Measurements from ENCODE around the gene TMPRSS5. TPM values are rescaled to one million over a fixed set of nuclear protein-coding genes. Genes with fewer than 3 reads are reported as not detected.

Gene TMPRSS5
- 1 to 10 TPM in 2 of 4 donors, under 1 TPM in 1, not detected in 1; 0.29 to 2.1 (median 1.9) TPM for total RNA-seq

DNA sequence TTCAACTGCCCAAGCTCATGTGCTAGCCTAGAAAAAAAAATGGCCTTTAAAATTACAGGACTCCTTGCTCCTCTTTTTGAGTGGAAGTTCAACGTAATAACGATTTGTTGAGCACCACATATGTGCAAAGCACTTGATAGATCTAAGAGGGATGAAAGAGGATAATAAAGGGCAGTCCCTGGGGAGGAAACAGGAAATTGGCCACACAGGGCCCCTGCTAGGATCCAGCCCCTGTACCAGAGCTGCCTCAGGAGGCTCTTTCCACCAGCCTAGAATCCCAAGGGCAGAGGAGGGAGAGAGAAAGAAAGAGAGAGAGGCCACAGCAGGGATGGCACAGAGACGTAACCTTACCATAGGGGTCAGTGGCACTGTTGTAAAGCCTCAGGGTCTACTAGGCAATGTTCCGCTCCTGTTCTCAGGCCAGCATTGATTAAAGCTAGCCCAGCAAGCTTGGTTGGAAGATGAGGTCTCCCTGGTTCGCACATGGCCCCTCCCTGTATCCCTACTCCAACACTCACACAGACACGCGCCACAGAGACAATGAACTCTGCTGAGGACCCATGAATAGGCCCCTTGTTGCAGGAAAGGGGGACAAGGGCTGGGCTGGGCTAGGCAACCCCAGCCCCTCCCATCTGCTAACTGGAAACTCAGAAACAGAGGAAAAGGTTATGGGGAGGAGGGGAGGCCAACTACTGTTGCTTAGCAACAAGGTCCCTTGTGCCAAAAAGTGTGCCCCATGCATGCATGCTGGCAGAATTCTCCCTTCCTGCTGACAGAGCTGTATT lies at the start of gene TMPRSS5:
Gene TMPRSS5, minus strand, starts transcription at position 438 of the 785 bp plus-strand sequence. Its CDS starts 84 bp downstream, at position 354.
- Histone ChIP-seq H3K36me3 (no peaks in the 10 kb centered on the region), H3K4me1 (no peaks in the 10 kb centered on the region), H3K27me3 (no peaks in the 10 kb centered on the region), H3K27ac (no peak within 1 kb of the TSS), H3K4me3 (no peak within 1 kb of the TSS), H3K9me3 (no peaks in the 10 kb centered on the region)
- no peak for DNase-seq
- intact Hi-C loops (cut with DNase I; ENCODE audit: low total_unique reads): no loop called here
- TF ChIP-seq, protein P1, sequence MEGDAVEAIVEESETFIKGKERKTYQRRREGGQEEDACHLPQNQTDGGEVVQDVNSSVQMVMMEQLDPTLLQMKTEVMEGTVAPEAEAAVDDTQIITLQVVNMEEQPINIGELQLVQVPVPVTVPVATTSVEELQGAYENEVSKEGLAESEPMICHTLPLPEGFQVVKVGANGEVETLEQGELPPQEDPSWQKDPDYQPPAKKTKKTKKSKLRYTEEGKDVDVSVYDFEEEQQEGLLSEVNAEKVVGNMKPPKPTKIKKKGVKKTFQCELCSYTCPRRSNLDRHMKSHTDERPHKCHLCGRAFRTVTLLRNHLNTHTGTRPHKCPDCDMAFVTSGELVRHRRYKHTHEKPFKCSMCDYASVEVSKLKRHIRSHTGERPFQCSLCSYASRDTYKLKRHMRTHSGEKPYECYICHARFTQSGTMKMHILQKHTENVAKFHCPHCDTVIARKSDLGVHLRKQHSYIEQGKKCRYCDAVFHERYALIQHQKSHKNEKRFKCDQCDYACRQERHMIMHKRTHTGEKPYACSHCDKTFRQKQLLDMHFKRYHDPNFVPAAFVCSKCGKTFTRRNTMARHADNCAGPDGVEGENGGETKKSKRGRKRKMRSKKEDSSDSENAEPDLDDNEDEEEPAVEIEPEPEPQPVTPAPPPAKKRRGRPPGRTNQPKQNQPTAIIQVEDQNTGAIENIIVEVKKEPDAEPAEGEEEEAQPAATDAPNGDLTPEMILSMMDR (IDR thresholded peaks at IDR 0.05): no peak
- TF ChIP-seq POLR2A (IDR thresholded peaks at IDR 0.05): no peak

DNA sequence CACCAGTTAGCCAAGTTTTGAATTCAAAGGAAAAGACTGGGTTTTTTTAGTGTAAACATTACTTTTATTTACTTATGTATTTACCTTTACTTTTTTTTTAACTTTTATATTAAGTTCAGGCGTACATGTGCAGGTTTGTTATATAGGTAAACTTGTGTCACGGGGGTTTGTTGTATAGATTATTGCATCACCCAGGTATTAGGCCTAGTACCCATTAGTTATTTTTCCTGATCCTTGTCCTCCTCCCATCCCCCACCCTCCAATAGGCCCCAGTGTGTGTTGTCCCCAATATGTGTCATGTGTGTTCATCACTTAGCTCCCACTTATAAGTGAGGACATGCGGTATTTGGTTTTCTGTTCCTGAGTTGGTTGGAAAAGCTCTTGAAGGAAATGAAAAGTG lies 46.8 kb upstream of the TMPRSS5 start:
- no peak overlapping the region for H3K4me3 ChIP-seq
- TF ChIP-seq POLR2A (IDR thresholded peaks at IDR 0.05): no peak
- TF ChIP-seq, protein P1 (IDR thresholded peaks at IDR 0.05): no peak
- DNase-seq: no peak
- no peaks in the 10 kb centered on the region for H3K4me1 ChIP-seq
- intact Hi-C loops (cut with DNase I; ENCODE audit: low total_unique reads): no loop called here
- H3K9me3 ChIP-seq: no peaks in the 10 kb centered on the region
- H3K27ac ChIP-seq: no peak overlapping the region
- no peaks in the 10 kb centered on the region for H3K36me3 ChIP-seq
- H3K27me3 ChIP-seq: no peaks in the 10 kb centered on the region

GRCh38 chr11:113736323-113736722 lies 30.2 kb upstream of the TMPRSS5 start:
- H3K36me3 ChIP-seq: no peaks in the 10 kb centered on the region
- no peak overlapping the region for H3K27ac ChIP-seq
- H3K4me3 ChIP-seq: no peak overlapping the region
- TF ChIP-seq, protein P1 (IDR thresholded peaks at IDR 0.05): no peak
- no peak for TF ChIP-seq POLR2A (IDR thresholded peaks at IDR 0.05)
- no peaks in the 10 kb centered on the region for H3K27me3 ChIP-seq
- DNase-seq: no peak
- H3K4me1 ChIP-seq: no peaks in the 10 kb centered on the region
- intact Hi-C loops (cut with DNase I; ENCODE audit: low total_unique reads): no loop called here
- no peaks in the 10 kb centered on the region for H3K9me3 ChIP-seq

GRCh38 chr11:113732092-113732491 lies 26.0 kb upstream of the TMPRSS5 start:
- H3K27me3 ChIP-seq: no peaks in the 10 kb centered on the region
- no peak for DNase-seq
- intact Hi-C loops (cut with DNase I; ENCODE audit: low total_unique reads): no loop called here
- H3K4me3 ChIP-seq: no peak overlapping the region
- no peaks in the 10 kb centered on the region for H3K9me3 ChIP-seq
- no peaks in the 10 kb centered on the region for H3K4me1 ChIP-seq
- H3K36me3 ChIP-seq: no peaks in the 10 kb centered on the region
- H3K27ac ChIP-seq: no peak overlapping the region
- TF ChIP-seq, protein P1 (IDR thresholded peaks at IDR 0.05): no peak
- no peak for TF ChIP-seq POLR2A (IDR thresholded peaks at IDR 0.05)

GRCh38 chr11:113730887-113731726 lies 25.0 kb upstream of the TMPRSS5 start:
- TF ChIP-seq POLR2A (IDR thresholded peaks at IDR 0.05): no peak
- TF ChIP-seq, protein P1 (IDR thresholded peaks at IDR 0.05): peak; percentile 35 to 58 (median 54)
- Histone ChIP-seq H3K36me3 (no peaks in the 10 kb centered on the region), H3K9me3 (no peaks in the 10 kb centered on the region), H3K27ac (no peak overlapping the region), H3K4me1 (no peaks in the 10 kb centered on the region), H3K27me3 (no peaks in the 10 kb centered on the region), H3K4me3 (no peak overlapping the region)
- intact Hi-C loops (cut with DNase I; ENCODE audit: low total_unique reads): no loop called here
- DNase-seq: peak in 1 of 2 donors; percentile 24
